ENCODE data around the gene HINT2. TPM values are rescaled to one million over a fixed set of nuclear protein-coding genes. Genes with fewer than 3 reads are reported as not detected.

Gene HINT2
- polyA plus RNA-seq, 3 donors, result 46.1 to 56.8 (median 53.5) TPM

- no peak for DNase-seq (ENCODE audit: low read depth in 3 of 3, low spot score in 2 of 3)
Observed at GRCh38 chr9:35781066-35781465, 33.8 kb downstream of the HINT2 start.

- DNase-seq (ENCODE audit: low read depth in 3 of 3, low spot score in 2 of 3), result no peak
Observed at GRCh38 chr9:35778496-35778895, 36.3 kb downstream of the HINT2 start.

- no peak for DNase-seq (ENCODE audit: low read depth in 3 of 3, low spot score in 2 of 3)
Observed at GRCh38 chr9:35776018-35776417, 38.8 kb downstream of the HINT2 start.

- DNase-seq (ENCODE audit: low read depth in 3 of 3, low spot score in 2 of 3), result no peak
Observed at GRCh38 chr9:35774907-35775635, 39.8 kb downstream of the HINT2 start.

- DNase-seq (ENCODE audit: low read depth in 3 of 3, low spot score in 2 of 3), result no peak
Observed at GRCh38 chr9:35771943-35772342, 42.9 kb downstream of the HINT2 start.

- no peak for DNase-seq (ENCODE audit: low read depth in 3 of 3, low spot score in 2 of 3)
Observed at GRCh38 chr9:35771534-35771933, 43.3 kb downstream of the HINT2 start.

GRCh38 chr9:35771075-35771433 is 43.8 kb downstream of the HINT2 start:
- no peak for DNase-seq (ENCODE audit: low read depth in 3 of 3, low spot score in 2 of 3)

- DNase-seq (ENCODE audit: low read depth in 3 of 3, low spot score in 2 of 3), result no peak
Observed at GRCh38 chr9:35769763-35770162, 45.1 kb downstream of the HINT2 start.

GRCh38 chr9:35767458-35767857 is 47.4 kb downstream of the HINT2 start:
- DNase-seq (ENCODE audit: low read depth in 3 of 3, low spot score in 2 of 3), result no peak

GRCh38 chr9:35766997-35767396 is 47.8 kb downstream of the HINT2 start:
- no peak for DNase-seq (ENCODE audit: low read depth in 3 of 3, low spot score in 2 of 3)

- DNase-seq (ENCODE audit: low read depth in 3 of 3, low spot score in 2 of 3), result no peak
Observed at GRCh38 chr9:35763803-35764202, 51.0 kb downstream of the HINT2 start.

- no peak for DNase-seq (ENCODE audit: low read depth in 3 of 3, low spot score in 2 of 3)
Observed at GRCh38 chr9:35763181-35763580, 51.7 kb downstream of the HINT2 start.

Other genes with a start within 250 kb of the HINT2 start
- gene TESK1, start 209.8 kb downstream of the HINT2 start, polyA plus RNA-seq (ENCODE audit: insufficient read length in 3 of 3), result 10 to 100 TPM; 30.4 to 37.8 (median 30.7) TPM
- 1 to 10 TPM; 2.1 to 2.7 (median 2.4) TPM for gene CD72, start 196.6 kb downstream of the HINT2 start, polyA plus RNA-seq (ENCODE audit: insufficient read length in 3 of 3)
- under 1 TPM; 0.29 to 0.38 (median 0.36) TPM for gene SIT1, start 164.1 kb downstream of the HINT2 start, polyA plus RNA-seq (ENCODE audit: insufficient read length in 3 of 3)
- not detected for gene RMRP, start 157.0 kb downstream of the HINT2 start, polyA plus RNA-seq (ENCODE audit: insufficient read length in 3 of 3)
- 10 to 100 TPM; 13.4 to 17.3 (median 15.6) TPM for gene CCDC107, start 156.8 kb downstream of the HINT2 start, polyA plus RNA-seq (ENCODE audit: insufficient read length in 3 of 3)
- 1 to 10 TPM; 7.4 to 8.1 (median 7.8) TPM for gene ARHGEF39, start 149.8 kb downstream of the HINT2 start, polyA plus RNA-seq (ENCODE audit: insufficient read length in 3 of 3)
- 1 to 10 TPM in 1 of 3 donors, under 1 TPM in 2; 0.31 to 1.2 (median 0.60) TPM for gene CA9, start 141.1 kb downstream of the HINT2 start, polyA plus RNA-seq (ENCODE audit: insufficient read length in 3 of 3)
- gene TPM2, start 125.1 kb downstream of the HINT2 start, polyA plus RNA-seq (ENCODE audit: insufficient read length in 3 of 3), result 100 to 1,000 TPM; 127 to 158 (median 147) TPM
- gene TLN1, start 82.8 kb downstream of the HINT2 start, polyA plus RNA-seq (ENCODE audit: insufficient read length in 3 of 3), result 100 to 1,000 TPM; 142 to 154 (median 143) TPM
- gene CREB3, start 82.4 kb downstream of the HINT2 start, polyA plus RNA-seq (ENCODE audit: insufficient read length in 3 of 3), result 10 to 100 TPM; 40.4 to 42.4 (median 40.8) TPM
- 10 to 100 TPM; 94.3 to 99.8 (median 96.1) TPM for gene GBA2, start 65.8 kb downstream of the HINT2 start, polyA plus RNA-seq (ENCODE audit: insufficient read length in 3 of 3)
- 10 to 100 TPM; 28.2 to 29.0 (median 28.4) TPM for gene RGP1, start 65.8 kb downstream of the HINT2 start, polyA plus RNA-seq (ENCODE audit: insufficient read length in 3 of 3)
- not detected for gene MSMP, start 60.8 kb downstream of the HINT2 start, polyA plus RNA-seq (ENCODE audit: insufficient read length in 3 of 3)
- gene NPR2, start 23.5 kb downstream of the HINT2 start, polyA plus RNA-seq (ENCODE audit: insufficient read length in 3 of 3), result 10 to 100 TPM; 29.0 to 31.4 (median 29.5) TPM
- gene SPAG8, start 2.8 kb downstream of the HINT2 start, polyA plus RNA-seq (ENCODE audit: insufficient read length in 3 of 3), result 1 to 10 TPM; 4.2 to 7.0 (median 5.8) TPM
- gene FAM221B, start 13.7 kb upstream of the HINT2 start, polyA plus RNA-seq (ENCODE audit: insufficient read length in 3 of 3), result under 1 TPM; 0.07 to 0.12 (median 0.11) TPM
- 10 to 100 TPM; 21.0 to 25.3 (median 21.5) TPM for gene TMEM8B, start 14.2 kb upstream of the HINT2 start, polyA plus RNA-seq (ENCODE audit: insufficient read length in 3 of 3)
- under 1 TPM in 1 of 3 donors, not detected in 2; 0.08 TPM for gene OR13J1, start 55.4 kb upstream of the HINT2 start, polyA plus RNA-seq (ENCODE audit: insufficient read length in 3 of 3)
- under 1 TPM in 2 of 3 donors, not detected in 1; 0.12 to 0.55 TPM for gene HRCT1, start 91.2 kb upstream of the HINT2 start, polyA plus RNA-seq (ENCODE audit: insufficient read length in 3 of 3)
- 1 to 10 TPM; 1.4 to 1.5 (median 1.5) TPM for gene SPAAR, start 94.4 kb upstream of the HINT2 start, polyA plus RNA-seq (ENCODE audit: insufficient read length in 3 of 3)
- not detected for gene OR2S2, start 143.1 kb upstream of the HINT2 start, polyA plus RNA-seq (ENCODE audit: insufficient read length in 3 of 3)
- 10 to 100 TPM; 29.2 to 30.2 (median 29.4) TPM for gene RECK, start 221.9 kb upstream of the HINT2 start, polyA plus RNA-seq (ENCODE audit: insufficient read length in 3 of 3)

All from right renal cortex interstitium (tissue), 3 donors.